ENCODE measurements around the gene KCNC3.
A peak's percentile ranks its signal among the peaks of the same experiment; 100 is the strongest.

Gene KCNC3

GRCh38 chr19:50329146-50329925 is at the start of gene KCNC3:
Gene KCNC3, minus strand, starts transcription at chr19:50329377. Its CDS starts 295 bp downstream, at chr19:50329082.
- peak; percentile 100 for DNase-seq (ENCODE audit: low spot score)

- DNase-seq (ENCODE audit: low spot score): no peak
Observed at GRCh38 chr19:50378863-50379236, 49.7 kb upstream of the KCNC3 start.

DNA sequence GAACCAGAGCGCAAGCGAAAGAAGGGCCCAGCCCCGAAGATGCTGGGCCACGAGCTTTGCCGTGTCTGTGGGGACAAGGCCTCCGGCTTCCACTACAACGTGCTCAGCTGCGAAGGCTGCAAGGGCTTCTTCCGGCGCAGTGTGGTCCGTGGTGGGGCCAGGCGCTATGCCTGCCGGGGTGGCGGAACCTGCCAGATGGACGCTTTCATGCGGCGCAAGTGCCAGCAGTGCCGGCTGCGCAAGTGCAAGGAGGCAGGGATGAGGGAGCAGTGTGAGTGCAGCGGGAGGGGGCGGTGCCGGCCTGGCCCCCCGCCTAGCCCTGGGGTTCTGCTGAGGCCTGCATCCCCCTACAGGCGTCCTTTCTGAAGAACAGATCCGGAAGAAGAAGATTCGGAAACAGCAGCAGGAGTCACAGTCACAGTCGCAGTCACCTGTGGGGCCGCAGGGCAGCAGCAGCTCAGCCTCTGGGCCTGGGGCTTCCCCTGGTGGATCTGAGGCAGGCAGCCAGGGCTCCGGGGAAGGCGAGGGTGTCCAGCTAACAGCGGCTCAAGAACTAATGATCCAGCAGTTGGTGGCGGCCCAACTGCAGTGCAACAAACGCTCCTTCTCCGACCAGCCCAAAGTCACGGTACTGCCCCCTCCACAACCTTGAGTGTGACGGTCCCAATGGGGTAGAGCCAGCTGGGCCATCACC is 49.1 kb upstream of the KCNC3 start:
- no peak for DNase-seq (ENCODE audit: low spot score)

DNA sequence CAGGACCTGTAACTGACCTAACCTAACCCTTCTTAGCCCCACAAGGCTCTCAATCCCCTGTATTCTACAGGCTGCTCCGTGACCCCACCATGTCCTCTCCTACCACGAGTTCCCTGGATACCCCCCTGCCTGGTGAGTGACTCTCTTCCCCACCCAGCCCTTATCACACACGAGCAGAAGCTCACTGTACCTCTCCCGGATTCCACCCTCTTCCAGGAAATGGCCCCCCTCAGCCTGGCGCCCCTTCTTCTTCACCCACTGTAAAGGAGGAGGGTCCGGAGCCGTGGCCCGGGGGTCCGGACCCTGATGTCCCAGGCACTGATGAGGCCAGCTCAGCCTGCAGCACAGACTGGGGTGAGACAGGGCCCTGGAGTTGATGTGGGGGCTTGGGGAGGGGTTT is 48.3 kb upstream of the KCNC3 start:
- no peak for DNase-seq (ENCODE audit: low spot score)

DNA sequence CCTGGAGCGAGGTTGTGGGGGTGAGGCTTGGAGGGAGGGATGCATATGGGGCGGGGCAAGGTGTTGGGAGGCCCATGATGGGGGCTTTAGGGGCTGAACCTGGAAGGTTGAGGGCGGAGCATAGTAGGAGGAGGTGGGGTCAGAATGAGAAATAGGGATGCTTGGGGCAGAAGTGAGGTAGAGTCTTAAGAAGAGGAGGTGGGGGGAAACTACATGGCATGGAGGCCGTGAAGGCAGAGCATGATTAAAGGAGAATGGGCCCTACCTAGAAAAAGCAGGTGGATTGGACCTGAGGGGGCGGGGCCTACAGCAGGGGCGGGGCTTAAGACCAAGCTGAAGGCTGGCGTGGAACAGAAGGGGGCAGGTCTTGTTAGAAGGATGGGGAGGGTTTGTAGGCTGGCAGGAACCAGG is 47.9 kb upstream of the KCNC3 start:
- peak; percentile 63 for DNase-seq (ENCODE audit: low spot score)

GRCh38 chr19:50376166-50377050 is 47.2 kb upstream of the KCNC3 start, which contains the start of gene NR1H2:
Gene NR1H2, plus strand, starts transcription at chr19:50376457. Its CDS starts 1,149 bp downstream, at chr19:50377606.
- DNase-seq (ENCODE audit: low spot score): peak; percentile 99

- no peak for DNase-seq (ENCODE audit: low spot score)
Observed at GRCh38 chr19:50371914-50372475, 42.8 kb upstream of the KCNC3 start.

GRCh38 chr19:50368649-50369570 is 39.7 kb upstream of the KCNC3 start:
- peak; percentile 81 for DNase-seq (ENCODE audit: low spot score)

- no peak for DNase-seq (ENCODE audit: low spot score)
Observed at GRCh38 chr19:50365434-50366306, 36.5 kb upstream of the KCNC3 start, which contains the start of gene NAPSA. Gene NAPSA, minus strand, starts transcription at chr19:50365639. Its CDS starts 18 bp downstream, at chr19:50365621.

- no peak for DNase-seq (ENCODE audit: low spot score)
Observed at GRCh38 chr19:50362656-50363424, 33.7 kb upstream of the KCNC3 start.

DNA sequence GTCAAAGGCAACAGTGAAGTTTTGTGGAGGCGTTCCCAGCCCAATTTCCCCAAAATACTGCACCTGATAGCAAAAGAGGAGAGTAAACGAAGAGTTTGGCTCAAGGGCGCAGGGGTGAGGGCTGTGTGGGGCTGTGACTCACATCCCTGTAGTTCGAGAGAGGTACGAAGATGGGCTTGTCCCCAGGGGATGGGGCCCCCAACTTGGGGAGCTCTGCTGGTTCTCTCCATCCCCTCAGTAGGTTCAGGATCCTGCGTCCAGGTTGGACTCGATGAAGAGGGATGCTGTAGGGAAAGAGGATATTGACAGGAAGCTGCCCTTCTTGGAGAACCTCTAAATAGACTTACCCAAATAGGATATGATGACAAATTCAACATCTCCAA is 32.8 kb upstream of the KCNC3 start:
- DNase-seq (ENCODE audit: low spot score): no peak

DNA sequence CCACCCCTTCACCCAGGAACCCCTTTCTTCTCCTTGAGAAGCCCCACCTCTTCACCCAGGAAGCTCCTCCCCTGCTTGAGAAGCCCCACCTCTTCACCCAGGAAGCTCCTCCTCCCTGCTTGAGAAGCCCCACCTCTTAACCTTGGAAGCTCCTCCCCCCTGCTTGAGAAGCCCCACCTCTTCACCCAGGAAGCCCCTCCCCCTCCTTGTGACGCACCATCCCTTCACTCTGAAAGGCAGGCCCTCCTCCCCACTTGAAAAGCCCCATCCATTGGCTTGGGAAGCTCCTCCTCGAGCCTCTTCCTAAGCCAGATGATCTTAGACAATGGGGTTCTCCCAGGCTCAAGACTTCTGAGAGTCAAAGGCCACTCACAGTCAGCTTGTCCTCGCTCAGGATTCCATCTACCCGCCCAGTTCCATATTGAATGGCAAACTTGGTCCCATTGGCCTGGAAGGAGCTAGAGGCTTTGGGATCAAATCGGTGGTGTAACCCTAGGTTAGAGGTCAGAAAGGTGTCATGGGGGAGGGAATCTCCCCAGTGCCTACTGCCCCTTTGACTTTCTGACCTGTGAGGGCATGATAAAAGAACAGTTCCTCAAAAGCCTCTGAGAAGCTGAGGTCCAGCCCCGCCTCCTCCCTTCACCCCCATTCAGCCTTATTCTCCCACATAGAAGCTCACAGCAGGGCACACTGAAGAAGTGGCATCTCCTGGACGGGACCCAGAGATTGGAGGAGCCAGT is 32.3 kb upstream of the KCNC3 start:
- no peak for DNase-seq (ENCODE audit: low spot score)

GRCh38 chr19:50359328-50359818 is 30.2 kb upstream of the KCNC3 start:
- DNase-seq (ENCODE audit: low spot score): no peak

DNA sequence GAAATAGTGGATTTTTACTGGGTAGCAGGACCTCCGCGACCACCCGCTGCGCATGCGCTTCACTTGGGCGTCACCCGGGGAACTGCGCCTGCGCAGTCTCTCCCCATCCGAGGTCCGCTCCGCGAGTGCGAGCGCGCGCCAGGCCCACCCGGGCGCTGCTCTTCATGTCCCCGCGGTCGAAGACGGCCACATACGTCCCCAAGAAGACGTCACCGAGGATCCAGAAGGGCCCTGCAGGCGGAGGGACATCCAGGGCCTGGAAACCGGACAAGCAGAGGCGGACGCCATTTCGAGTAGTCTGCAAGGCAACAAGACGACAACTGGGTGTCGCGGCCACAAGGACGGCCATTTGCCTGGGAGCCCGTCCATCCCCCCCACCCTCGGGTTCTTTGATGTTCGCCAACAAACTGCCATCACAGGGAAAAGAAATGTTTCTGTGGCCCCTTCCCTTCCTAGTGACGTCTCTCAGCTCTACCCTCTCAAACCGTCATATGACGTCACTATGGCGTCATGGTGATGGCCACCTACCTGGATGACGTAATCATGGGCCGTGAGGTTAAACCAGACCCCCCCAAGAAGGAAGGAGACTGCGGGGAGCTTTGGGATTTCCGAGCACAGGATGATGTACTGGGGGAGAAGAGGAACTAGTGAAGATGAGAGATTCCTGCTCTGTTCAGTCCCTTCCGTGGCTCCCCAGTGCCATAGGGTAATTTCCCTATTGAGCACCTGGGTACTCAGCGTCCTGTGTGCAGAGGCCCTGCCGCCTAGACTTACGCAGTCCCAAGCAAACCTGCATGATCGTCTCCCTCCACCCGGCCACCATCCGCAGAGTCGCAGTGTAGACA is 29.5 kb upstream of the KCNC3 start:
- no peak for DNase-seq (ENCODE audit: low spot score)

DNA sequence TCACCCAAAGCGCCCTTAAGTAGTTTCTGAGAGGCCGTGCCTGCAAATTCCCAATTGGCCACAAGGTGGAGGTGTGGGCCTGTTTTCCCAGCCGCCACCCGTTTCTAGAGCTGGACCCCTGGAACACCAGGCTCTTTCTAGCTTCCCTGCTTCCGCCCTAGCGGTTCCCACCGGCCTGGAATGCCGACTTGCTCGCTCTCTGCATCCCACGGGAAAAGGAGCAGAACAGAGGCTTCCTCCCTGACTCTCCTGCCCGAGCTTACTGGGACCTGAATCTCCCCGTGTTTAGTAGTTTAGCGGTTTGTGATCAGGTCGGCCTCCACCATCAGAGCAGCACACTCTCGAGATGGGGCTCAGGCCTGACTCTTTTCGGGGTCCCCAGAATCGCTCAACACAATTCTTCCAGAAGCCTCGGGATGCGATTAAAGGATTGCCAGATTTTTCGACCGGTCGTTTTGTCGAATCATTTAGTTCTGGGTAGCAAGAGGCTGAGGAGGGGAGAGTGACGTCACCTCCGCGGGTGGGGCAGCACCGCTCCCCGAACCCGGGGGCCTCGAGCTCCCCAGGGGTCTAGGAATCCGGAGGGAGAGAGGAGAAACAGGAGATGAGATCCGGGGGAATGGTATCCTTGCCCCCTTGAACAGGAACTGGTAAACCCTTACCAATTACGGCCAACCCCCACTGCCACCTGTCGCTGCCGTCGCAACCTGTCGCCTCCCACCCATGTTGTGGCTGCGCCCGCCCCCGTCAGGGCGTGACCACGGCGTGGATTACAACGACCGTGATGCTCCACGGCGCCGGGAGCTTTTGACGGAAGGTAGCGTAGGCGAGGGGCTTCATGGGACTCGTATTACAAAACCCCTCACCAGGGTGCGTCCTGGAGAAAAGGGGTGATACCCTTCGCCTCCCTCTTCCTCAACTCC is 28.3 kb upstream of the KCNC3 start:
- DNase-seq (ENCODE audit: low spot score): peak; percentile 82

DNA sequence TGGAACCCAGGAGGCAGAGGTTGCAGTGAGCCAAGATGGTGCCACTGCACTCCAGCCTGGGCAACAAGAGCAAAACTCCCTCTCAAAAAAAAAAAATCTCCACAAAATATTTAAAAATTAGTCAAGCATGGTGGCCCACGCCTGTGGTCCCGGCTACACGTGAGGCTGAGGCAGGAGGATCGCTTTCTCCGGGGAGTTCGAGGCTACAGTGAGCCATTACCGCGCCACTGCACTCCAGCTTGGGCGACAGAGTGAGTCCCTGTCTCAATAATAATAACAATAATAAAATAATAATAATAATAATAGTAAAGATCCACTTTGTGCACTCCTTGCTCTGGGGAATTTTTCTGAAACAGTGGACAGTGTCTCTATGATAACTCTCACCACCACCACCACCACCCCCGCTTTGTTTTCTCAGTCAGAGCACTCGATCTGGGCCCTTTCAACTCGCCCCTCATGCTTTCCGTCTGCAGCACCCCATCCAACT is 27.6 kb upstream of the KCNC3 start:
- DNase-seq (ENCODE audit: low spot score): no peak

Measured in SW480 (cell line).